Ovary (tissue), 3 donors: Measurements from ENCODE around the gene ZNF629.

ENCODE experiments used
- POLR2A ChIP-seq: fragments of 450-650 bp; IDR thresholded peaks from one replicate; pipeline ENCODE4 v1.6.1; 2017; ENCODE audit warnings: antibody characterized with exemption, mild to moderate bottlenecking, moderate library complexity
- TF ChIP-seq, protein P1 (sequence below), 3 donors: fragments of 450-650 bp in 2 of 3; fragments of 200-600 bp in 1 of 3; IDR thresholded peaks; one replicate each; pipeline versions ENCODE4 v1.5.1 to v1.8.0; 2016 to 2022; ENCODE audit warnings: antibody characterized with exemption in 3 of 3, mild to moderate bottlenecking in 1 of 3
- donor health status: DM: no; HTN: no; CAD: no.

DNA sequence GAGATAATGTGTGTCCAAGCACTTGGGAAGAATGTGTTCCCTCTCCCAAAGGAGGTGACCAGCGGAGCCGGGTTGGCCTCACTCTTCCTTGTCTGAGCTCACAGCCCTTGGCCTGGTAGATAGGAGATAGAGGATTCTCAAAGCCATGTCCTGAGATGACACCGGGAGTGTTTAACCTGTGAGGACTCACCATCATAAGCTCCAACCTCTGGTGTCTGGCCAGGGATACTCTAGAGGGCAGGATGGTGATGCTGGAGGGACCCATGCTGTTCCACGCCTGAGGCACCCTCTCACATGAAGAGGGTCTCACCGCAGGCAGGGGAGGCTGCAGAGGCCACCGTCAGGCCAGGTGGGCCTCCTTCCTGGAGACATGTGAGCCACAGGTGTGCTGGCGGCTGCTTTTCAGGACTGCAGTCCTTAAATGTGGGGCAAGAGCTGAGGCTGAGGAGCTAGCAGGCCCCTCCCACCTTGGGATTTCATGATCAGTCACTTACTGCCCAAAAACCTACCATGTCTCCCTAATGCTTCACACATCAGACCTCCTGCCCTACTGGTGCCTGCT is 6.6 kb upstream of the ZNF629 start:
- TF ChIP-seq, protein P1, sequence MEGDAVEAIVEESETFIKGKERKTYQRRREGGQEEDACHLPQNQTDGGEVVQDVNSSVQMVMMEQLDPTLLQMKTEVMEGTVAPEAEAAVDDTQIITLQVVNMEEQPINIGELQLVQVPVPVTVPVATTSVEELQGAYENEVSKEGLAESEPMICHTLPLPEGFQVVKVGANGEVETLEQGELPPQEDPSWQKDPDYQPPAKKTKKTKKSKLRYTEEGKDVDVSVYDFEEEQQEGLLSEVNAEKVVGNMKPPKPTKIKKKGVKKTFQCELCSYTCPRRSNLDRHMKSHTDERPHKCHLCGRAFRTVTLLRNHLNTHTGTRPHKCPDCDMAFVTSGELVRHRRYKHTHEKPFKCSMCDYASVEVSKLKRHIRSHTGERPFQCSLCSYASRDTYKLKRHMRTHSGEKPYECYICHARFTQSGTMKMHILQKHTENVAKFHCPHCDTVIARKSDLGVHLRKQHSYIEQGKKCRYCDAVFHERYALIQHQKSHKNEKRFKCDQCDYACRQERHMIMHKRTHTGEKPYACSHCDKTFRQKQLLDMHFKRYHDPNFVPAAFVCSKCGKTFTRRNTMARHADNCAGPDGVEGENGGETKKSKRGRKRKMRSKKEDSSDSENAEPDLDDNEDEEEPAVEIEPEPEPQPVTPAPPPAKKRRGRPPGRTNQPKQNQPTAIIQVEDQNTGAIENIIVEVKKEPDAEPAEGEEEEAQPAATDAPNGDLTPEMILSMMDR (IDR thresholded peaks at IDR 0.05) = no peak
- no peak for TF ChIP-seq POLR2A
